A549 (cell line): ENCODE data around the gene LRRC1.

Experiments used
- CBX8 ChIP-seq: fragments of 200-600 bp; sonication (generic); IDR thresholded peaks from 2 replicates; pipeline ENCODE4 v1.6.1; 2016
- CTCF ChIP-seq: fragments of >200 bp; sonication (Bioruptor Twin); formaldehyde crosslinking; IDR thresholded peaks from 3 replicates; pipeline ENCODE4 v1.5.1; 2016
- EP300 ChIP-seq, 2 experiments: fragments of >200 bp; sonication (Bioruptor Twin); formaldehyde crosslinking; IDR thresholded peaks; 2 replicates in 1 of 2; 3 replicates in 1 of 2; pipeline ENCODE4 v1.6.1; 2016 to 2017
- RAD21 ChIP-seq, 2 experiments: fragments of >200 bp in 1 of 2; sonication (Bioruptor Twin) in 1 of 2; formaldehyde crosslinking in 1 of 2; IDR thresholded peaks in 1 of 2; conservative IDR thresholded peaks in 1 of 2; 2 replicates in 1 of 2; 3 replicates in 1 of 2; pipeline ENCODE4 v1.6.1; 2012 to 2018; ENCODE audit warnings: inconsistent platforms in 1 of 2

GRCh38 chr6:53869964-53870363, 75.2 kb downstream of the LRRC1 start:
- TF ChIP-seq CTCF = no peak
- no peak for TF ChIP-seq EP300 (IDR thresholded peaks at IDR 0.05)
- TF ChIP-seq CBX8 = no peak
- TF ChIP-seq RAD21 (conservative IDR thresholded peaks at IDR 0.05 in 1 of 2, IDR thresholded peaks at IDR 0.05 in 1 of 2) = no peak
